ENCODE data around the gene UBE2D1.
"Not testable (repeated sequence)": the region's sequence is repeated elsewhere in the genome, so short reads cannot be mapped to it uniquely, and the experiment has no call there.

UBE2D1 gene

DNA sequence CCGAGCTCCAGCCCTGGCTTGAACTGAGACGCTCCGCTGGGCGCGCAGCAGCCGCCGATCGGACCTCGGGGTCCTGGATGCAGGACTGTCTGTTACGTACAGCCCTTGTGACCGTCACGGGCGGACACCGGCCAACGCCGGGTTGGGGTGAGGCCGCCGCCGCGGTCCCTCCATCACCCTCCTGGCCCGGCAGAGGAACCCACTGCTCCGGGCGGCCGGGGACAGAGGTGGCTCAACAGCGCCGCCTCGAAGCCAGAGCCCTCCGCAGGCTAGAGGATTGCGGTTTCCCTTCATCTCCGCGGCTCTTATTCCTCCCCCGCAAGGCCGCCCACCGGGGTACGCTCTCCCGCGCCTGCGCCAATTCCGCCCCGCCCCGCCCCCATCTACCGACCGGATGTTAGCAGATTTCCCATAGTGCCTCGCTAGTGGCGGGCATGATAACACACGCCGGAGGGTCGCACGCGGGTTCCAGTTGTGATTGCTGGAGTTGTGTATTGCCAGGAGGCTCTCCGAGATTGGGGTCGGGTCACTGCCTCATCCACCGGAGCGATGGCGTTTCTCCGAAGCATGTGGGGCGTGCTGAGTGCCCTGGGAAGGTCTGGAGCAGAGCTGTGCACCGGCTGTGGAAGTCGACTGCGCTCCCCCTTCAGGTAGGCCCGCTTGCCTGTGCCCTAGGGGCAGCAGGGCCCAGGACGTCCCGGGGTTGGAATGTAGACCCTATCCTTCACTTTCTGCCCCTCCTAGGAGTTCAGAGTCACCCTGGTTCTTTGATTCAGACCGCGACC lies 50.4 kb downstream of the UBE2D1 start, which contains the start of gene TFAM:
TFAM (plus strand) TSS at position 412 of the 785 bp plus-strand sequence; CDS start at position 550, 138 bp downstream.
- peak; percentile 97 for DNase-seq

DNA sequence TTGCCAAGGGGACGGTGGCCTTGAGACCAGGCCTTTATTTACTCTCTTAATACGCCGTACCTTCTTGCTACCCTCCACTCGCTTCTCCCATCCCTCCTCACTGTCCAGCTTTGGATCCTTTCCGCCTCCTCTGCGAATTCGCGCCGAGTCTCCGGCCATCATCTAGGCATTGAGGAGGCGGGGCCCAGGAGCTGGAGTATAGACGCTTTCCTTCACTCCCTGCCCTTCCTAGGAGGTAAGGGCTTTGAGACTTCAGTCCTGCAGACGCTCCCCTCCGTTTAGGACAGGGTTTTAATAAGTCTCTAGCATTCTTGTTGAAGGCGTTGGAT lies 50.9 kb downstream of the UBE2D1 start:
- DNase-seq, result no peak

DNA sequence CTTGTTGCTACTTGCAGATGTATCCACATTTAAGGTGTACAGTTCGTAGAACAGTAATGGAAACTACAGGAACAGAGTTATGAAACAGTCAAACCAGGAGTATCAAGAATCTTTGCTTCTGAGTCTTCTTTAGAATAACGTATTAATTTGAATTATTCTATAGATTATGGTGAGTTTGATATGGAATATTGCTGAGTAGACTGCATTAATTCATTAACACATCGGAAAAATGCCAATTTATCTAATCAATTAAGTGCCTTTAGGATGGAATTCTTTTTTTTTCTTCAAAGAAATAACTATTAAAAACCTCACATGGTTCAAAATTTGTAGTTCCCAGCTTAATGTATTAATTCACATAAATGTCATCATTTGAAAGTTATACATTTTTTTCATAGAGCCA lies 54.2 kb downstream of the UBE2D1 start:
- DNase-seq, result no peak

DNA sequence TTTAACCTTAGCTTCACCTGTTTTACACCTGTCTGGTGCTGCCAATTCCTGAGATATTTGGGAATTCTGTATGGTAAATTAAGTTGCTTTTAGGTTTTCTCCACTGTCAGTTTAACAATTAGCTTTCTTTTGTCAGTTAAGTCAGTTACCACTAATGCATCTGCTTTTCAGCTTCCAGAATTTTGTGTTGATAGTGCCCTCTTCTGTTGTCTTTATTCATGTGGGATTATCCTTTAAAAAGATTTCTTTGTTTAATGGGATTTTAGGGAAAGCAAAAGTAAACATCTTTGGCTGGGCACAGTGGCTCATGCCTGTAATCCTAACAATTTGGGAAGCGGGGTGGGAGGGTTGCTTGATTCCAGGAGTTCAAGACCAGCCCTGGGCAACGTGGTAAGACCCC lies 58.5 kb downstream of the UBE2D1 start:
- DNase-seq, result no peak

DNA sequence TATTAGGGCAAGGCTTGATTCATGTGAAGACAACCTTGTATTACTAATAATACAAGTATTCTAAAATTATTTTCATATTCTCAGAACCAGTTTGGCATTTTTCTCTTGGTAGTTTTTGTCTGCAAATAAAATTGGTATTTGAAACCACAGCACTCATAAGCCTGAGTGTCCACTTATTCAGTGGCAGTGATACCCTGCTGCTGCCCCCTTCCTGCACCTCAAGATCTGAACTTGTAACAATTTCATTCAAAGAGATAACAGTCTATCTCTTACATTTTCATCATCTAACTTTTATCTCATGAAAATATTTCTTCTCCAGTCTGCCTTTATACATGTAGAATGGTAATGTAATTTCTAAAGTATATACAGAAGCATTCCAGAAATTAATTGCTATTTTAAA lies 59.7 kb downstream of the UBE2D1 start:
- DNase-seq, result no peak

DNA sequence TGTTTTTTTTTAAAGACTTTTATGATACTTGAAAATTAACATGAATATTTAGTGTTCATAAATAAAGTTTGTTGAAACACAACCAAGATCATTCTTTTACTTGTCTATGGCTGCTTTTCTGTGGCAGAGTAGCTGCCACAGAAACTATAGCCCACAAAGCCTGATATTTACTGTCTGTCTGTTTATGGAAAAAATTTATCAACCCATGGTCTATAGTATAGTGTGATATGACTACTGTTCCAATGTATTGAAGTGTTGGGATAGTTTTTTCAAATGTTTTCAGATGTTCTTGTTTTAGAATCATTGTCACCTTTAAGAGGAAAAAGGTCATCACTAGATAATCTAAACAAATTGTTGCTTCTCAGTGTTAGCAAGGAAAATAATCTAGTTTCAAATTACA lies 61.3 kb downstream of the UBE2D1 start:
- DNase-seq, result no peak

DNA sequence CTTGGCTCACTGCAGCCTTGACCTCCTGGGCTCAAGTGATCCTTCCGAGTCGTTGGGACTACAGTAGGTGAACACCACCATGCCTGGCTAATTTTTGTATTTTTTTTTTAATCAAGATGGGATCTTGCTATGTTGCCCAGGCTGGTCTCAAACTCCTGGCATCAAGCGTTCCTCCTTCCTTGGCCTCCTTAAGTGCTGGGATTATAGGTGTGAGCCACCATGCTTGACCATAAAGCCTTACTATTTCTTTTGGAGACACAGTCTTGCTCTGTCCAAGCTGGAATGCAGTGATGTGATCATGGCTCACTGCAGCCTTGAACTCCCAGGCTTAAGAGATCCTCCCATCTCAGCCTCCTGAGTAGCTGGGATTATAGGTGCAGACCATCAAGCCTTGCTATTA lies 63.0 kb downstream of the UBE2D1 start:
- DNase-seq, result no peak

DNA sequence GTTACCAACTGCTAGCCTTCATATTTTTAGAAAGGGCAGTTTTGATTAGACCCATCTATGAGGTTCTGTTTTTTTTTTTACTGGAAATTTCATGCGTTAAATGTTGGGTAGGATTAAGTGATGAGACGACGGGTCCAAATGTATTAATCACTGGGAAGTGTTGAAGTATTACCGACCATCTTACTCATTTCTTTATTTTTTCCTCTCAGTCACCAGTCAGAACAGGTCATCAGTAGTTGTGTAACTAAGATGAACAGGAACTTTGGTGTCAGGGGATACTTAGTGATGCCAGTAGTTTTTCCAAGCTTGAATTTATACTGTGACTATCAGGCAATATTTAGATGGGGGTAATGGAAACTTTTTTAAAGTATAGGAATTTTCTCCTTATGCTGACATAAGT lies 64.6 kb downstream of the UBE2D1 start:
- DNase-seq, result no peak

DNA sequence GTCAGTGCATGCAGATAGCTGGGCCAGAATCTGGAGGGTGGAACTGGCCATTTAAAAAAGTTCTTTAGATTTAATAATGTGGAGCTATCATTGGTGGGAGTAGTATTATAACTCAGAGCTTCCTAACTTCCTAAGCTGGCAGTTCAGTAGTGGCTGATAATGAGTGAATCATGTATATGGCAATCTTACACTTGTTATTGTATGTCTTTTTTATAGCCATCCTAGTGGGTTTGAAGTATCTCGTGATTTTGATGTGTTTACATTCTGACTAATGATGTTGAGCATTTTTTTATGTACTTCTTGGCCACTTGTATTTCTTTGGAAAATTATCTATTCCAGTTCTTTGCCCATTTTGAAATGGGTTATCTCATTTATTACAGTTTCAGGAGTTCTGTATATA lies 65.8 kb downstream of the UBE2D1 start:
- no peak for DNase-seq

DNA sequence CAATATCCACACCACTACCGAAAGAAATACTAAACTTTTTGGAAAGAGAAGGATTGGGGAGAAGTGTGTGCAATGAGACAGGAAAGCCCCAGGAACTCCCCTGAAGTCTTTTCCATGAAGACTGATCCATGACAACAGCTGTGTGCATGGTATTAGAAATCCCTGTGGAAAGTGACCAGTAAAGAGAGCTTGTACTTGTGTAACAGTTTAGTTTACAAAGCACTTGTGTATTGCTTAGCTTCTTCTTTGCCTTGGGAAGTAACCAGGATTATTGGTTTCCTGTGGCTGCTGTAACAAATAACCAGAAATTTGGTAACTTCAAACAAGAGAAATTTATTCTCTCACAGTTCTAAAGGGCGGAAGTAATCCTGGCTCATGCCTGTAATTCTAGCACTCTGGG lies 69.2 kb downstream of the UBE2D1 start:
- no peak for DNase-seq

DNA sequence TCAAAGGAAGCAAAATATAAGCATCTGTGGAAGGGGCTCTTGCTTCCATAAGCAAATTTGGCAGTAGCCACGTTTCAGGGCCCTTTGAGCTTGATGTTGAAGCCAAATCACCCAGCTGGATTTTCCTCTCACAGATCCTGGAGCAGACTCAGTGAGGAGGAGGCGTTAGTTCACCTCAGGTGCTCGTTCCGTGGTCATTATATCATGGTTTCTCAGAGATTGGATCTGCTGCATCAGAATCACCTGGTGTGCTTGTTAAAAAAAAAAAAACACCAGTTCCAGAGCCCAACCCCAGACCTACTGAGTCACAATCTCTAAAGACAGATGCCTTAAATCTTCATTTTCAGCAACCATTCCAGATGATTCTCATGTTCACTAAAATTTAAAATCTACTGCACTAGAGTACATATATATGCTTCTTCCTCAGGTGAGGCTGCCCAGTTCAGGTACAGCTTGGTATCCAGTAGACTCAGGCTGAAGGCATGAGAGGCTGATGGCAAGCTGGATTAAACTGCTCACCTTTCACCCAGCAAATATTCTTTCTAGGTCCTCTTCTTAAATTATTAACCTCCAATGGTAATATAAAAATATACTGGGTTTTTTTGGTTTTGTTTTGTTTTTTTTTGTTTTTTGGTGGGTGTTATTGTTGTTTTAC lies 75.3 kb downstream of the UBE2D1 start:
- no peak for DNase-seq

DNA sequence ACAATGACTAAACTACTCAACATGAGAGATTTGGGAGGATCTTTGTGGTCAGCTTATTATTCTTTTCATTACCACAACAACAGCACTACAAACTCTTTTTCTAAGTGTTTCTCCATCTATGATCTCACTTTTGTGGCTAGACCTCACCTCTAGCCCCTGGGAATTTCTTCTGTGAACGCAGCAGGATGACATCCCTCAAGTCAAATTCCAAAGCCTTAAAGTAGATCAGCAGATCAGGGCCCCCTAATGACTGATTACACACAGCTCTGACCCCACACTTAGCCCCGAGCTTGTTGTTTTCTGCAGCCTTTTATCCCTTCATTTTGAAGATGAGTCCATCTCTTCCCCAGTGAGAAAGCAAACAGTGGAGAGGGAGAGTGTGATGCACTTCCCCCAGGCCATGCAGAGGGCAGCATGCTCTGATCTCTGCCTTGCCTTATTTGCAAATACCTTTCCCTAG lies 77.7 kb downstream of the UBE2D1 start:
- DNase-seq, result no peak

DNA sequence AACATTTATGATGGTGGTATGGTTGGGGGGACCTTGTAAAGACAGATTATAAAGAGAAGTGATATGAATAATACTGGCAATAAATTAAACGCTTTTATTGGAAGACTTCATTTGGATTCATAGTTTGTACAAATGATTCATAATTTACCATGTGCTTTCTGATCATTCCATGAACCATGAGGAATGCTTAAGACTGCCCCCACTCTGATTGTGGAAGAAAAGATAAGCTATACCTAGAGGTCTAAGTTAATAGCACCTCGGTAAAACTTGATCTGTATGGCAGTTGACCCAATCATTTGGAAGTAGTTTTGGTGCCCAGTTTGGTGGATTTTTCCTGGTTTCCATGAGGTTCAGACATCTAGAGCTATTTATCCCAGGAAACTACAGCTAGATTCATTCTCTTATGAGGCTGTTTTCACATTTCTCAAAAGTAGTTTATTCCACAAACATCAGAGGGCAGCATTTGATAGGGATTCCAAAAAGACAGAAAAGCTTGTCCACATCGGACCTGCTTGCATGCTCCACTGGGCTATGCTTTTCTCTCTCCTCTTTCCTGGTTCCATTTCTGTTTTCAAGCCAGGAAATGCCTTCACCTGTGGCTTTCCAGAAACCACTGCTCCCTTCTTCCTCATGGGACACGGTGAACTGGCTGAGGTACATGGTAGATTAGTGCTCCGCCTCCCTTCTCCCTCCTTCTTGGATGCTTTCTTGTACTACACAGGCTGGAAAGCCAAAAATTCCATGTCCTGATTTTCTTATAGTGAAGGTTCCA lies 79.7 kb downstream of the UBE2D1 start:
- DNase-seq, result no peak

DNA sequence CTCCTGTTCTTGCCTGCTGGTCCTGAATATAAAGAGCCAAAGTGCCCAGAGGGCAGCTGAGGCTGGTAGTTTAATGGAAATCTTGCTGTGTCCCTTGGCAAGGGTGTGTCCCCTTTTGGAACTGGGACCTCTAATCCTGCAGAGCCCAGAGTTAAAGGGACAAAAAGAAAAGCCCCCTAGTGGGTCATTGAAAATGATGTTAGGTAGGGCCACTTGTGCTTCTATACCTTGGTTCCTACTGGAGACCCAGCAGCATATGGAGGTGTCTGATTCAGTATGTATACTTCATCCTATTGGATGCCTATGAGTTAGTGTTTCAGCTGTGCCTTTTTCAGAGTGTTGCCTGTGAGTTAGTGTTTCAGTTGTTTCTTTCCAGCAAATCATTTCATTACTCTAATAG lies 81.0 kb downstream of the UBE2D1 start:
- no peak for DNase-seq

DNA sequence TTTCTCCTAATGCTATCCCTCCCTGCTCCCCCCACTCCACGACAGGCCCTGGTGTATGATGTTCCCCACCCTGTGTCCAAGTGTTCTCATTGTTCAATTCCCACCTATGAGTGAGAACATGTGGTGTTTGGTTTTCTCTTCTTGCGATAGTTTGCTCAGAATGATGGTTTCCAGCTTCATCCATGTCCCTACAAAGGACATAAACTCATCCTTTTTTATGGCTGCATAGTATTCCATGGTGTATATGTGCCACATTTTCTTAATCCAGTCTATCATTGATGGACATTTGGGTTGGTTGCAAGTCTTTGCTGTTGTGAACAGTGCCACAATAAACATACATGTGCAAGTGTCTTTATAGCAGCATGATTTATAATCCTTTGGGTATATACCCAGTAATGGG lies 83.1 kb downstream of the UBE2D1 start:
- DNase-seq, result not testable (repeated sequence)

Data from activated naive CD4-positive, alpha-beta T cell treated with Interleukin-2 at 50 U/mL for 16 hours (primary cell).